Measurements from ENCODE around the gene DNMT3A.

DNMT3A gene

DNA sequence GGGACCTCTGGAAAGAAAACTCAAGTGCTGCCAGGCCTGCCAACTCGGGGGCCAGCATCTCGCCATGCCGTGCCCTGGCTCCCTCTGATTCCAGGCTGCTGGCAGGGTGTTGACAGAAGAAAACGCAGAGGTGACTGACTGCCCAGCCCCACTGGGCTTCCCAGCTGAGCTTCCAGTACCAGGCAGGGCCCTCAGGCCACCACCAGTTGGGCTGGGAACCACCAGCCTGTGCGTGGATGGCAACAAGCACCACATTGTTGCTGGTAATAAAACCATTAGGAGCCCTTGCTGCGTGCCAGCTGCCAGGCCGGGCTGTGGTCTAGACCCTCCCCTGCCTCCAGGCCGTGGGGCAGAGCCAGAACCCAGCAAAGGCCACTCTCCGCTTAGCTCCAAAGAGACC is 9.2 kb downstream of the DNMT3A start:
- no peak for FAIRE-seq
- DNase-seq (ENCODE audit: insufficient read length, low spot score) = no peak
- TF ChIP-seq SPI1 (IDR thresholded peaks at IDR 0.05; ENCODE audit: low read depth, low read length) = no peak
- no peak for TF ChIP-seq TAF1 (IDR thresholded peaks at IDR 0.05; ENCODE audit: low read depth, low read length)
- TF ChIP-seq PAX5 (IDR thresholded peaks at IDR 0.05; ENCODE audit: insufficient read depth, low read length, severe bottlenecking) = no peak

DNA sequence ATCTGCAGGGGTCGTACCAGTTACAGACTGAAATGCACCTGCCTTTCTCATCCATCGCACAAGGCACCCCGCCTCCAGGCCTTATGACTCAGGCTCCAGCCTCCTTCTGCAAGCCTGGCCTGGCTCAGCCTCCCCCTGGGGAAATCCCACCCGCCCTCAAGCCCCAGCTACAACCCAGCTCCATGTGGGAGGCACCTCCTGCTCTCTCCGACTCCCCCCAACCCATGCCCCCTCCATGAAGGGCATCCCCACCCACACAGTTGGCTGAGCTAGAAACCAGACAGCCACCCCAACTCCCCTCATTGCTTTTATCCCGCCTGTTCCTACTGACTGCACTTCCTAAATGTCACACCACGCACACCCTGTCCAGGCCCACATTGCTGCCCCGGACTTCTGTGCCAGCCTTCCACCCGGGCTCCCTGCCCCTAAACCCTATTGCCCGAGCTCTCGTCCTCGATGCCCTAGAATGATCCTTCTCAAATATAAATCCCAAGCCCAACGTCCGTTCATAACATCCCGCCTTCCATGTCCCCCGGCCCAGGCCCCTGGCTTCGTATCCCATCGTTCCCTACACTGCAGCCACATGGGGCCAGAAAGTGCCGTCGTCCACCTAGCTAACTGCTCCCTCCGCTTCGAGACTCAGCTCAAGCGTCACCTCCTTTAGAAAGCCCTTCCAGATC is 9.9 kb downstream of the DNMT3A start:
- TF ChIP-seq POU2F2 (IDR thresholded peaks at IDR 0.05; ENCODE audit: low read depth, low read length) (no peak), PAX5 (IDR thresholded peaks at IDR 0.05; ENCODE audit: insufficient read depth, low read length, severe bottlenecking) (no peak), TAF1 (IDR thresholded peaks at IDR 0.05; ENCODE audit: low read depth, low read length) (no peak), SPI1 (IDR thresholded peaks at IDR 0.05; ENCODE audit: low read depth, low read length) (no peak), POLR2A (IDR thresholded peaks at IDR 0.05; ENCODE audit: low read depth, low read length) (no peak; the same call in 1 of the 2 replicates), POLR2AphosphoS5 (IDR thresholded peaks at IDR 0.05; ENCODE audit: low read depth, low read length) (no peak)
- FAIRE-seq = peak; percentile 50
- DNase-seq (ENCODE audit: insufficient read length, low spot score) = no peak

DNA sequence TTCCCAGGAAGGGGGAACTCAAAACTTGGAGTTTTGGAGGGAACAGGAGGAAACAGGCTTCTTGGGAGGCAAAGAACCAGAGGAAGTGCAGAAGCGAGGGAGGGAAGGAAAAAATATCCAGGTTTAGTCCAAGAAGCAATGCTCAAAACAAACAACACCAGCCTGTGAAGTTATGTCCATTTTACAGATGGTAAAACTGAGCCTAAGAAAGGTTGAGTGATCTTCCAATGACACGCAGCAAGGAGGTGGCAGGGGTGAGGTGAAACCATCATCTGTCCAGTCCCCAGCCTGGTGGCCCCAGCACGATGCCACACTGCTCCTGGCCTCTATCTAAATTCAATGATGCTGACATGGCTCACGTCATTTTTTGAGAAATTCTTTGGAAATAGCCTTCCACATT is 10.8 kb downstream of the DNMT3A start:
- DNase-seq (ENCODE audit: insufficient read length, low spot score) = no peak
- FAIRE-seq = no peak
- no peak for TF ChIP-seq POLR2A (IDR thresholded peaks at IDR 0.05; ENCODE audit: low read depth, low read length)
- no peak for TF ChIP-seq TAF1 (IDR thresholded peaks at IDR 0.05; ENCODE audit: low read depth, low read length)
- no peak for TF ChIP-seq POLR2AphosphoS5 (IDR thresholded peaks at IDR 0.05; ENCODE audit: low read depth, low read length)
- TF ChIP-seq POU2F2 (IDR thresholded peaks at IDR 0.05; ENCODE audit: low read depth, low read length) = no peak
- no peak for TF ChIP-seq SPI1 (IDR thresholded peaks at IDR 0.05; ENCODE audit: low read depth, low read length)
- no peak for TF ChIP-seq PAX5 (IDR thresholded peaks at IDR 0.05; ENCODE audit: insufficient read depth, low read length, severe bottlenecking)

DNA sequence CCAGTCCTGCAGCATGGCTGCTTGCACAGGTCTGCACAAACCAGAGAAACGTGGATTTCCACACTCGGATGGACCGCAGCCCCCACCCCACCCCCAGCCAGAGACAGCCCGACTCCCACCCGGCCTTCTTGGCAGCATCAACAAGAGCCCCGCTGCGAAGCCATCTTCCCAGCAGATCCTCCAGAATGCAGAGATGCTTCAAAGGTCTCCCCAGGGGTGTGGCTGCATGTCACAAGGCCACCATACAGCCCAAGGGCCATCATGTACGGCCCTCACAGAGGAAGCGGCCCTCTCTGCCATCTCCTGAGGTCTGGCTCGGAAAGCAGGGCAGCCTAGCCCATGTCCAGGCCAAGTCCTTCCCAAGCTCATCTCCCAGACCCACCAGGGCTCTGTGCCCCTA is 11.5 kb downstream of the DNMT3A start:
- no peak for FAIRE-seq
- TF ChIP-seq SPI1 (IDR thresholded peaks at IDR 0.05; ENCODE audit: low read depth, low read length) = no peak
- DNase-seq (ENCODE audit: insufficient read length, low spot score) = no peak

DNA sequence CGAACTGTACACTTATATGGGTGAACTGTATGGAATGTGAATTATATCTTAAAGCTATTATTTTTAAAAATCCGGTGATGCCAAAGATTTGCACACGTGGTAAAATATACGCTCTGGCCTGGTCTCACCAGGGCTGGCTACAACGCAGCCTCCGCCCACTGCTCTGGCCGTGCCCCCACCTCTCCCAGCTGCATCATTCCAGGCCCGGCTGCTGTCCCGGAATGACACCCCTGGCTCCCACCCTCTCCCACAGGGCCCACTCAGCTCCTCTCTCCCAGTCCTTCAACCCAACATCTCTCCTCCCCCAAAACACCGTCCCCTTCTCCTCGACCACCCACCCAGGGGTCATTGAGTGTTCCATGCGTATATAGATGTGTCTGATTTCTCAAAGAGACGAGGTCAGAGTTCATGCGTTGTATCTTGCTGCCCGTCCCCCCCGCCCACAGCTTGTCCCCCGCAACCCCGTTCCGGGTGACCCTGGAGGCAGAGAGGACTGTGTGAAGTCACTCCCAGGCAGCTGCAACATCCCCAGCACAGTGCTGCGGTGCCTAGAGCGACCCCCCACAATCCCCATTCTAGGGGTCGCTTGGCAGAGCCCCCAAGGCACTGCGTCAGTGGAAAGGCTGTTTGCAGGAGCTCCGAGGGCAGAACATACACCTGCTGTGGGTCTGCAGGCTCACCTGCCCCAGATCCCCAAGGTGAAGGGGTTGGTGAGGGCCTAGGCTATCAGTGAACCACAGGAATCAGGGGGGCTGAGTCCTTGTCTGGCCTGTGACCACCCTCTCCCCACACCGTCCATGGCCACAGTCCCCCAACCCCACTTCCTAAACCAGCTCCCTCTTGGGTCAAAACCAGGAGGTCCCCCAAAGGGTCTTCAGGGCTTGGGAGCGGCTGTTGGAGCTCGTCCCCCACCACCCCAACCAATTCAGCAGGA is 13.3 kb downstream of the DNMT3A start:
- FAIRE-seq (no peak), DNase-seq (ENCODE audit: insufficient read length, low spot score) (no peak)
- no peak for TF ChIP-seq SPI1 (IDR thresholded peaks at IDR 0.05; ENCODE audit: low read depth, low read length)
- no peak for TF ChIP-seq POLR2AphosphoS5 (IDR thresholded peaks at IDR 0.05; ENCODE audit: low read depth, low read length)
- no peak for TF ChIP-seq POLR2A (IDR thresholded peaks at IDR 0.05; ENCODE audit: low read depth, low read length)
- no peak for TF ChIP-seq POU2F2 (IDR thresholded peaks at IDR 0.05; ENCODE audit: low read depth, low read length)
- TF ChIP-seq PAX5 (IDR thresholded peaks at IDR 0.05; ENCODE audit: insufficient read depth, low read length, severe bottlenecking) = no peak

DNA sequence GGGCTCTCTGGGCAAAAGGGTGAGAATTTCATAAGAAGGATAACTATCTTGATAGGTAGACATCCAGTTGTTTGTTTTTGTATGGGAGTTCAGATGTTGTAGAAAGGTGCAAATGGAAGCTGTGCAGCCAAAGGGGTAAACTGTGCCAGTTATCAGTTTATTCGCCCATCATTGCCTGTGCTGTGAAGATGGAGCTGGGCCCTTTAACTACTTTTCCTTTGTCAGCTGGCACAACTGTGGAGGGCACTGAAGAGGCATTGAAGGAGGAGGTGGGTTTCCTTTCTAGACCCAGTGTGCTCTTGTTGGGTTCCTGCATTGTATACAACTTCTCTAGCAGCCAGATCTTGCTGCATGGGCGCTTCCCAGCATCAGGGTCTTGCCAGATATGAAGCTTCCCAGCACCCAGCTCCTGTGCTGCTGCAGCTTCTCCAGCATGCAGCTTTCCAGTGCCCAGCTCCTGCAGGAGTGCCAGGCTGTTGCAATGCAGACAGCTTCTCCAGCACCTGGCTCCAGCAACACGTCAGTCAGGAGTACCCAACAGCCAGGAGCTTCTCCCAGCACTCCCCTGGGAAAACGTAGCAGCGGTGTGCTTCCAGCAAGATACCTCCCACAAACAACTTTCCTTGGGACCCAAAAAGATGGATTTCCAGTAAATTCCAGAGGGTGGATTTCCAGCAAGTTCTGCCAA is 15.3 kb downstream of the DNMT3A start:
- FAIRE-seq (peak; percentile 75), DNase-seq (ENCODE audit: insufficient read length, low spot score) (no peak)
- TF ChIP-seq SPI1 (IDR thresholded peaks at IDR 0.05; ENCODE audit: low read depth, low read length) (no peak), TAF1 (IDR thresholded peaks at IDR 0.05; ENCODE audit: low read depth, low read length) (no peak), POU2F2 (IDR thresholded peaks at IDR 0.05; ENCODE audit: low read depth, low read length) (no peak), POLR2A (IDR thresholded peaks at IDR 0.05; ENCODE audit: low read depth, low read length) (no peak), PAX5 (IDR thresholded peaks at IDR 0.05; ENCODE audit: insufficient read depth, low read length, severe bottlenecking) (no peak), POLR2AphosphoS5 (IDR thresholded peaks at IDR 0.05; ENCODE audit: low read depth, low read length) (no peak)

DNA sequence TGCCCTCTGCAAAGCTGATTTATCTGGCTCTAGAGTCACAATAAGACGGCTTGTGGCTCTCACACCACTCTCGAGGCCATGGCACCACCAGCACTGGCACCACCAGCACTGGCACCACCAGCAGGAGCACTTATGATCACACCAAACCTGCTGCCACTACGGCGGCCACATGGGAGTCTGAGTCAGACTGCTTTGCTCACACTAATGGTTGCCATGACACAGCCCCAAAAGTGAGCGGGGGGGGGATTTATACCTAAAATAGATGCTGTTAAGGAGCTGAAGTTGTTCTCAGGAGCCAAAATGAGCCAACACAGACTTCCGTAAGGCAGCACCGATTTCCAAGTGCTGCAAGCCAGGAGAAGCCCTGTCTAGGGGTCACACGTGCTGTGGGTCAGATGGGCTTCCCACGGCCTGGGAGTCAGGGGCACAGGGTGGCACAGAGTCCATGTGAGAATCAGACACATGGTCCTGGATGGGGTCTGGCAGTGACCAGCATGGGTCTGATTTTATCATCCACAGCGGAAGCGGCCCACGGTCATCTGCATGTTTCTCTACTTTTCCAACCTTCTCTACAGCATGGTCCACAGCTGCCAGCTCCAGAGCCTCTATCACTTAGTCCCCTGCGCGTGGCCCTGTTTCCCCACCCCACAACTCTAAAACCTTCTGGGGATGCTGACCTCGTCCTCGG is 16.7 kb downstream of the DNMT3A start:
- no peak for FAIRE-seq
- DNase-seq (ENCODE audit: insufficient read length, low spot score) = no peak

DNA sequence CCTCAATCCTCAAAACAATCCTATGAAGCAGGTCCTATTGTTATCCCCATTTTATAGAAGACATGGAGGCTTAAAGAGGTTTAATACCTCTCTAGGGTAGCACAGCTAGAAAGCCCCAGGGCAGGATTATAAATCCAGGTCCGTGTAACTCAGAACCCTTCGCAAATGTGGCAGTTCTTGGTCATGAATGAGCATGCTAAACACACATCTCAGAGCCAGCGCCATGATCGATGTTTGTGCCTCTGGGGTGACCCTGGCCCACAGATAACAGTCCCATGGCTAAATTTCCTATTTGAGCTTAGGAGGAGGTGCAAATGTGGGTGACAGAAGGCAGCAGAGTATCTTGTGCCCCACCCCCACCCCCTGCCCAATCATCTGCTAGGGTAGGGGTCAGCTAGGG is 17.5 kb downstream of the DNMT3A start:
- no peak for TF ChIP-seq SPI1 (IDR thresholded peaks at IDR 0.05; ENCODE audit: low read depth, low read length)
- FAIRE-seq (no peak), DNase-seq (ENCODE audit: insufficient read length, low spot score) (no peak)

More for the DNA sequence above, 16.7 kb downstream of the DNMT3A start:
- TF ChIP-seq POLR2A (IDR thresholded peaks at IDR 0.05; ENCODE audit: low read depth, low read length) (peak; percentile 38; the same call in 1 of the 2 replicates), PAX5 (IDR thresholded peaks at IDR 0.05; ENCODE audit: insufficient read depth, low read length, severe bottlenecking) (no peak), POU2F2 (IDR thresholded peaks at IDR 0.05; ENCODE audit: low read depth, low read length) (no peak)

DNA sequence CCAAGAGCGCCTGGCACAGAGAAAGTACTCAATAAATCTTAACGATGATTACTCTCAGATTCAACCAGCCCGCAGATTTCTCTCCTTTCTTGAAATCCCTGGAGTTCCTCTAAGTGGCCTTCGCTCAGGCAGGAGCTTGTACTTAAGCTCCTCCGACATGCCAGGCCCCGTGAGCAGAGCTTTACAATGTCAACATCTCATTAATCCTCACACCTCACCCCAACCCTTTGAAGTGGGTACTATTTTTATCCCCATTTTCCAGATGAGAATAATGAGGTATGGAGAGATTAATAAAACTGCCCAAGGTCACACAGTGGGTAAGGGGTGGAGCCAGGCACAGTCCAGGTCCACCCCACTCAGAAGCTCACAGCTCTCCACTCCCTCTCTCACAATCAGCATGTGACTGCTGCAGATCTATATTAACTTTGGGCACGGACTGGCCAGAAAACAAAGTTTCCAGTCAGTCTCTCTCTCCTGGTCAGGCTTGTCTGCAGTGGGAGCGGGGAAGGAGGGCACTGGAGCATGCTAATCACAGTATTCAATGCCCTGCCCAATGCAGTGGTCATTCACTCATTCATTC is 18.0 kb downstream of the DNMT3A start:
- DNase-seq (ENCODE audit: insufficient read length, low spot score) (no peak), FAIRE-seq (peak; percentile 66)
- TF ChIP-seq POLR2A (IDR thresholded peaks at IDR 0.05; ENCODE audit: low read depth, low read length) (no peak), POU2F2 (IDR thresholded peaks at IDR 0.05; ENCODE audit: low read depth, low read length) (no peak), SPI1 (IDR thresholded peaks at IDR 0.05; ENCODE audit: low read depth, low read length) (no peak), PAX5 (IDR thresholded peaks at IDR 0.05; ENCODE audit: insufficient read depth, low read length, severe bottlenecking) (no peak), TAF1 (IDR thresholded peaks at IDR 0.05; ENCODE audit: low read depth, low read length) (no peak)

Measured in GM12891 (cell line).